Neural cell (in vitro differentiated cells): ENCODE measurements around the gene HADHB. TPM values are rescaled to one million over a fixed set of nuclear protein-coding genes. Genes with fewer than 3 reads are reported as not detected.

ENCODE experiments used
- H2AFZ ChIP-seq: fragments of 200-600, 300-800 bp; sonication (generic), shearing (Covaris generic); 2 replicates; pipeline ENCODE4 v1.6.0; 2014; ENCODE audit warnings: low read depth, mild to moderate bottlenecking, antibody characterized with exemption, low read length, moderate library complexity
- H3F3A ChIP-seq: fragments of 200-600 bp; shearing (Covaris generic); 2 replicates; pipeline ENCODE4 v1.6.1; 2016; ENCODE audit warnings: mild to moderate bottlenecking, moderate library complexity, mixed read lengths, antibody characterized with exemption, low read length; ENCODE audit not compliant: insufficient read depth, poor library complexity, severe bottlenecking
- H3K27ac ChIP-seq: fragments of 200-600, 300-800 bp; sonication (generic), shearing (Covaris generic); 2 replicates; pipeline ENCODE4 v1.5.1; 2014; ENCODE audit warnings: mild to moderate bottlenecking, low read length, moderate library complexity
- H3K27me3 ChIP-seq: fragments of 300-800, 200-600 bp; sonication (generic), shearing (Covaris generic); 2 replicates; pipeline ENCODE4 v1.6.0; 2014; ENCODE audit warnings: mild to moderate bottlenecking, low read depth, low read length, moderate library complexity; ENCODE audit not compliant: insufficient read depth
- H3K36me3 ChIP-seq: fragments of 300-800, 200-600 bp; sonication (generic), shearing (Covaris generic); 2 replicates; pipeline ENCODE4 v1.5.1; 2014; ENCODE audit warnings: mild to moderate bottlenecking, antibody characterized with exemption, low read length, moderate library complexity; ENCODE audit not compliant: insufficient read depth
- H3K4me2 ChIP-seq: fragments of 300-800, 200-600 bp; sonication (generic), shearing (Covaris generic); 2 replicates; pipeline ENCODE4 v1.6.0; 2014; ENCODE audit warnings: mild to moderate bottlenecking, low read length
- H3K4me3 ChIP-seq: fragments of 300-800, 200-600 bp; sonication (generic), shearing (Covaris generic); 2 replicates; pipeline ENCODE4 v1.5.1; 2014; ENCODE audit warnings: mild to moderate bottlenecking, low read length, moderate library complexity
- H3K79me2 ChIP-seq: fragments of 200-600 bp; shearing (Covaris generic); replicated peaks from 2 replicates; pipeline ENCODE4 v1.6.0; 2014; ENCODE audit warnings: mild to moderate bottlenecking, low read length, moderate library complexity; ENCODE audit not compliant: insufficient read depth
- H3K9ac ChIP-seq: fragments of 300-800, 200-600 bp; sonication (generic), shearing (Covaris generic); 2 replicates; pipeline ENCODE4 v1.6.1; 2016; ENCODE audit warnings: mild to moderate bottlenecking, low read length, mixed read lengths
- H3K9me2 ChIP-seq: fragments of 200-600 bp; shearing (Covaris generic); 2 replicates; pipeline ENCODE4 v1.6.1; 2016; ENCODE audit warnings: mild to moderate bottlenecking, low read length, mixed read lengths; ENCODE audit not compliant: insufficient read depth
- H3K9me3 ChIP-seq: fragments of 200-600, 300-800 bp; sonication (generic), shearing (Covaris generic); 2 replicates; pipeline ENCODE4 v1.6.1; 2016; ENCODE audit warnings: mild to moderate bottlenecking, mixed run types, low read length, moderate library complexity, mixed read lengths
- H4K20me1 ChIP-seq: fragments of 200-600 bp; shearing (Covaris generic); 2 replicates; pipeline ENCODE4 v1.6.1; 2016; ENCODE audit warnings: mild to moderate bottlenecking, mixed run types; ENCODE audit not compliant: insufficient read depth
- EP300 ChIP-seq: fragments of 450-650 bp; conservative IDR thresholded peaks from 2 replicates; pipeline ENCODE4 v1.6.1; 2014; ENCODE audit warnings: antibody characterized with exemption, mild to moderate bottlenecking, moderate library complexity; ENCODE audit not compliant: poor library complexity, severe bottlenecking
- EZH2 ChIP-seq: fragments of 200-600, 300-800 bp; shearing (Covaris generic), sonication (generic); IDR thresholded peaks from 2 replicates; pipeline ENCODE4 v1.6.1; 2014; ENCODE audit warnings: antibody characterized with exemption, low read length, borderline replicate concordance, mild to moderate bottlenecking; ENCODE audit not compliant: insufficient read depth, poor library complexity, severe bottlenecking
- MXI1 ChIP-seq: fragments of 450-650 bp; conservative IDR thresholded peaks from 2 replicates; pipeline ENCODE4 v1.6.1; 2014; ENCODE audit warnings: antibody characterized with exemption, mild to moderate bottlenecking; ENCODE audit not compliant: poor library complexity, severe bottlenecking
- POLR2AphosphoS5 ChIP-seq: IDR thresholded peaks from 2 replicates; pipeline ENCODE4 v1.6.1; 2012
- RAD21 ChIP-seq: fragments of 450-650 bp; conservative IDR thresholded peaks from 2 replicates; pipeline ENCODE4 v1.6.1; 2014; ENCODE audit warnings: antibody characterized with exemption, mild to moderate bottlenecking, moderate library complexity
- SMC3 ChIP-seq: fragments of 450-650 bp; conservative IDR thresholded peaks from 2 replicates; pipeline ENCODE4 v1.6.1; 2014; ENCODE audit warnings: antibody characterized with exemption, mild to moderate bottlenecking, moderate library complexity; ENCODE audit not compliant: poor library complexity
- TAF1 ChIP-seq: IDR thresholded peaks from 2 replicates; pipeline ENCODE4 v1.6.1; 2012; ENCODE audit warnings: low read depth
- polyA plus RNA-seq: library from polyadenylated mRNA; depleted of rRNA; stranded (reverse); fragments of >200 nt; gene quantifications from 2 replicates; pipeline ENCODE4 v1.2.3, GENCODE V29; 2014
- TF ChIP-seq, protein P1 (sequence below): fragments of 450-650 bp; IDR thresholded peaks from 2 replicates; pipeline ENCODE4 v1.5.1; 2014; ENCODE audit warnings: antibody characterized with exemption, mild to moderate bottlenecking, moderate library complexity; ENCODE audit not compliant: poor library complexity, severe bottlenecking
- TF ChIP-seq, protein P2 (sequence below): IDR thresholded peaks from 2 replicates; pipeline ENCODE4 v1.6.1; 2012; ENCODE audit warnings: borderline replicate concordance

HADHB gene
- polyA plus RNA-seq, 1 donor from 2014 or later: 30.5 TPM

GRCh38 chr2:26298638-26299393 lies 54.1 kb downstream of the HADHB start:
- Histone ChIP-seq H3F3A (no peaks in the 10 kb centered on the region), H3K9me3 (no peaks in the 10 kb centered on the region), H2AFZ (peak overlapping the region; percentile 11), H3K27me3 (no peaks in the 10 kb centered on the region), H3K27ac (no peak overlapping the region), H3K79me2 (no peaks in the 10 kb centered on the region), H4K20me1 (no peaks in the 10 kb centered on the region), H3K4me3 (peak overlapping the region; percentile 40), H3K4me2 (no peak overlapping the region), H3K9me2 (no peaks in the 10 kb centered on the region), H3K9ac (peak overlapping the region; percentile 26), H3K36me3 (no peaks in the 10 kb centered on the region)
- TF ChIP-seq EP300 (no peak), MXI1 (no peak), RAD21 (no peak), SMC3 (no peak), TAF1 (no peak), EZH2 (no peak), POLR2AphosphoS5 (no peak)
- TF ChIP-seq, protein P1, sequence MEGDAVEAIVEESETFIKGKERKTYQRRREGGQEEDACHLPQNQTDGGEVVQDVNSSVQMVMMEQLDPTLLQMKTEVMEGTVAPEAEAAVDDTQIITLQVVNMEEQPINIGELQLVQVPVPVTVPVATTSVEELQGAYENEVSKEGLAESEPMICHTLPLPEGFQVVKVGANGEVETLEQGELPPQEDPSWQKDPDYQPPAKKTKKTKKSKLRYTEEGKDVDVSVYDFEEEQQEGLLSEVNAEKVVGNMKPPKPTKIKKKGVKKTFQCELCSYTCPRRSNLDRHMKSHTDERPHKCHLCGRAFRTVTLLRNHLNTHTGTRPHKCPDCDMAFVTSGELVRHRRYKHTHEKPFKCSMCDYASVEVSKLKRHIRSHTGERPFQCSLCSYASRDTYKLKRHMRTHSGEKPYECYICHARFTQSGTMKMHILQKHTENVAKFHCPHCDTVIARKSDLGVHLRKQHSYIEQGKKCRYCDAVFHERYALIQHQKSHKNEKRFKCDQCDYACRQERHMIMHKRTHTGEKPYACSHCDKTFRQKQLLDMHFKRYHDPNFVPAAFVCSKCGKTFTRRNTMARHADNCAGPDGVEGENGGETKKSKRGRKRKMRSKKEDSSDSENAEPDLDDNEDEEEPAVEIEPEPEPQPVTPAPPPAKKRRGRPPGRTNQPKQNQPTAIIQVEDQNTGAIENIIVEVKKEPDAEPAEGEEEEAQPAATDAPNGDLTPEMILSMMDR: no peak
- TF ChIP-seq, protein P2, sequence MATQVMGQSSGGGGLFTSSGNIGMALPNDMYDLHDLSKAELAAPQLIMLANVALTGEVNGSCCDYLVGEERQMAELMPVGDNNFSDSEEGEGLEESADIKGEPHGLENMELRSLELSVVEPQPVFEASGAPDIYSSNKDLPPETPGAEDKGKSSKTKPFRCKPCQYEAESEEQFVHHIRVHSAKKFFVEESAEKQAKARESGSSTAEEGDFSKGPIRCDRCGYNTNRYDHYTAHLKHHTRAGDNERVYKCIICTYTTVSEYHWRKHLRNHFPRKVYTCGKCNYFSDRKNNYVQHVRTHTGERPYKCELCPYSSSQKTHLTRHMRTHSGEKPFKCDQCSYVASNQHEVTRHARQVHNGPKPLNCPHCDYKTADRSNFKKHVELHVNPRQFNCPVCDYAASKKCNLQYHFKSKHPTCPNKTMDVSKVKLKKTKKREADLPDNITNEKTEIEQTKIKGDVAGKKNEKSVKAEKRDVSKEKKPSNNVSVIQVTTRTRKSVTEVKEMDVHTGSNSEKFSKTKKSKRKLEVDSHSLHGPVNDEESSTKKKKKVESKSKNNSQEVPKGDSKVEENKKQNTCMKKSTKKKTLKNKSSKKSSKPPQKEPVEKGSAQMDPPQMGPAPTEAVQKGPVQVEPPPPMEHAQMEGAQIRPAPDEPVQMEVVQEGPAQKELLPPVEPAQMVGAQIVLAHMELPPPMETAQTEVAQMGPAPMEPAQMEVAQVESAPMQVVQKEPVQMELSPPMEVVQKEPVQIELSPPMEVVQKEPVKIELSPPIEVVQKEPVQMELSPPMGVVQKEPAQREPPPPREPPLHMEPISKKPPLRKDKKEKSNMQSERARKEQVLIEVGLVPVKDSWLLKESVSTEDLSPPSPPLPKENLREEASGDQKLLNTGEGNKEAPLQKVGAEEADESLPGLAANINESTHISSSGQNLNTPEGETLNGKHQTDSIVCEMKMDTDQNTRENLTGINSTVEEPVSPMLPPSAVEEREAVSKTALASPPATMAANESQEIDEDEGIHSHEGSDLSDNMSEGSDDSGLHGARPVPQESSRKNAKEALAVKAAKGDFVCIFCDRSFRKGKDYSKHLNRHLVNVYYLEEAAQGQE: no peak

DNA sequence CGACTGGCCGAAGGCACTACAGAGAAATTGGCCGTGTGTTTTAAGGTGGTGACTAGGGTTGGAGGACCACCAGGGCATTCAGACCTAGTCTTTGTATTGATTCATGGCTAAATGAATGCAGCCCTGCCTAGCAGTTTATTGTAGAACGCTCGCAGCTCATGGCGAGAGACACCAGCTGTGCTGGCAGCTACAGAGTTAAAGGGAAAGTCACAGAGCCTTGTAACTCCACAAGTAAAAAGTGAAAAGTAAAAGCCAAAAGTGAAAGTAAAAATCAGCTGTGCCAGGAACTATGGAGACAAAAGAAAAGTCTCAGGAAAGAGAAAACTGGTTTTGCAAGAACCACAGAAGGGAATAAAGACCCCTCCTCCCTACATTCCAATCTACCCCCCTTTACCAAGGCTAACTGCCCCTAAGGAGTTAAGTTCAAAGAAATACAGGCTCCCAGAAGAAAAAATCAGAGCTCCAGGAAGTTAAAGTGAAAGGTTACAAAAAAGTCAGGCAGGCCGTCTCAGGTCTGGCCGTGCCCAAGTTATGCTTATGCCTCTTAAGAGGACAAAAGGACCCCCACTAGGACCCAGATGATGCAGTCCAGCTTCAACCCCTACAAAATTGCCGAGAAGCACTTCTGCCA lies 54.8 kb downstream of the HADHB start:
- Histone ChIP-seq H3K9ac (no peak overlapping the region), H4K20me1 (no peaks in the 10 kb centered on the region), H3K27ac (no peak overlapping the region), H3K4me2 (no peak overlapping the region), H3K9me2 (no peaks in the 10 kb centered on the region), H3F3A (no peaks in the 10 kb centered on the region), H3K9me3 (no peaks in the 10 kb centered on the region), H3K27me3 (no peaks in the 10 kb centered on the region), H2AFZ (no peak overlapping the region), H3K79me2 (no peaks in the 10 kb centered on the region), H3K4me3 (peak overlapping the region; percentile 40), H3K36me3 (no peaks in the 10 kb centered on the region)
- TF ChIP-seq, protein P2: no peak
- no peak for TF ChIP-seq EP300
- no peak for TF ChIP-seq POLR2AphosphoS5
- TF ChIP-seq EZH2: no peak
- TF ChIP-seq, protein P1: no peak
- no peak for TF ChIP-seq RAD21
- TF ChIP-seq TAF1: no peak
- no peak for TF ChIP-seq SMC3
- TF ChIP-seq MXI1: no peak
